Esophagus (tissue), 2 donors: Measurements from ENCODE around the gene CCNDBP1. TPM values are rescaled to one million over a fixed set of nuclear protein-coding genes. Genes with fewer than 3 reads are reported as not detected.

Experiments
- H3K27ac ChIP-seq, 2 donors: one replicate each; pipeline ENCODE4 v1.5.1; 2013; ENCODE audit warnings: low read depth in 2 of 2, mild to moderate bottlenecking in 2 of 2, inconsistent platforms in 1 of 2, low read length in 1 of 2, moderate library complexity in 1 of 2
- H3K27me3 ChIP-seq, 2 donors: one replicate each; pipeline ENCODE4 v1.6.1; 2013; ENCODE audit warnings: low read length in 2 of 2, control low read depth in 1 of 2, mild to moderate bottlenecking in 1 of 2; ENCODE audit not compliant: insufficient read depth in 2 of 2, control insufficient read depth in 1 of 2
- H3K36me3 ChIP-seq, 2 donors: one replicate each; pipeline ENCODE4 v1.6.1; 2013; ENCODE audit warnings: low read length in 1 of 2; ENCODE audit not compliant: control insufficient read depth in 2 of 2, insufficient read depth in 2 of 2
- H3K4me1 ChIP-seq, 2 donors: one replicate each; pipeline ENCODE4 v1.6.1; 2013; ENCODE audit warnings: low read length in 1 of 2; ENCODE audit not compliant: control insufficient read depth in 2 of 2, insufficient read depth in 2 of 2
- H3K4me3 ChIP-seq, 2 donors: one replicate each; pipeline ENCODE4 v1.5.1; 2013; ENCODE audit warnings: low read length in 2 of 2, mild to moderate bottlenecking in 2 of 2, low read depth in 1 of 2, moderate library complexity in 1 of 2
- H3K9me3 ChIP-seq, 2 donors: one replicate each; pipeline ENCODE4 v1.6.1; 2013; ENCODE audit warnings: mild to moderate bottlenecking in 2 of 2, low read depth in 1 of 2, low read length in 1 of 2, moderate library complexity in 1 of 2; ENCODE audit not compliant: control insufficient read depth in 2 of 2, insufficient read depth in 1 of 2
- WGBS, 2 donors: extraction: QIAGEN DNeasy Blood & Tissue Kit; methylation state at CpG; one replicate each; pipeline ENCODE4 v1.1.7; 2013; 5-methylcytosine and 5-hydroxymethylcytosine counted together
- polyA plus RNA-seq, 2 donors: library from polyadenylated mRNA; stranded (reverse); fragments of 200-250 nt; gene quantifications; one replicate each; pipeline ENCODE4 v1.2.3, GENCODE V29; 2013
- donor health status: healthy with polysubstance abuse.
- donor health status: Bipolar disorder and iron deficiency.

The CCNDBP1 gene
- polyA plus RNA-seq, 2 donors, result 48.0 to 57.4 TPM

GRCh38 chr15:43213466-43213865, 28.3 kb downstream of the CCNDBP1 start:
- no peaks in the 10 kb centered on the region for H3K36me3 ChIP-seq
- 71 to 85% methylated on average over 5 of the region's 5 CpGs for WGBS, 2 donors
- no peak overlapping the region for H3K27ac ChIP-seq
- H3K27me3 ChIP-seq, result no peaks in the 10 kb centered on the region
- H3K9me3 ChIP-seq, result no peaks in the 10 kb centered on the region
- no peak overlapping the region for H3K4me3 ChIP-seq
- no peaks in the 10 kb centered on the region for H3K4me1 ChIP-seq

DNA sequence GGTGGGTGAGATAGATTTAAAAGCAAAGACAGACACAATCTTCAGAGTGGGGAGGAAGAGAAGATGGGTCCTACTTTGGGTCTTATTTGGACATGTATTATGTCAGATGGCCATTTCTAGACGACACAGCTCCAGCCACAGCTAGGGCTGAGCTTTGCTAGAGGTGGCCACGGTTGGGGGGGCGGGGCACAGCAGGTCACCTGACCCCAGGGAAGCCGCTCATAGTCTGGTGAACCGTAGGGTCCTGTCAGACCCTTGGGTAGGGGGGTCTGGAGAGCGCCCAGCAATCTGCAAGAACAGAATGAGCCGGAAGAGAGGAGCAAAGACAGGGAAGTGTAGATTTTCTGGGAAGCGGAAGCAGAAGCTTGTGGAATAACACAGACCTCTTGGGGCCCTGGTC, 29.0 kb downstream of the CCNDBP1 start:
- no peaks in the 10 kb centered on the region for H3K4me1 ChIP-seq
- 74 to 78% methylated on average over 8 of the region's 8 CpGs for WGBS, 2 donors
- H3K9me3 ChIP-seq, result no peaks in the 10 kb centered on the region
- no peak overlapping the region for H3K27ac ChIP-seq
- no peaks in the 10 kb centered on the region for H3K27me3 ChIP-seq
- no peak overlapping the region for H3K4me3 ChIP-seq
- no peaks in the 10 kb centered on the region for H3K36me3 ChIP-seq

DNA sequence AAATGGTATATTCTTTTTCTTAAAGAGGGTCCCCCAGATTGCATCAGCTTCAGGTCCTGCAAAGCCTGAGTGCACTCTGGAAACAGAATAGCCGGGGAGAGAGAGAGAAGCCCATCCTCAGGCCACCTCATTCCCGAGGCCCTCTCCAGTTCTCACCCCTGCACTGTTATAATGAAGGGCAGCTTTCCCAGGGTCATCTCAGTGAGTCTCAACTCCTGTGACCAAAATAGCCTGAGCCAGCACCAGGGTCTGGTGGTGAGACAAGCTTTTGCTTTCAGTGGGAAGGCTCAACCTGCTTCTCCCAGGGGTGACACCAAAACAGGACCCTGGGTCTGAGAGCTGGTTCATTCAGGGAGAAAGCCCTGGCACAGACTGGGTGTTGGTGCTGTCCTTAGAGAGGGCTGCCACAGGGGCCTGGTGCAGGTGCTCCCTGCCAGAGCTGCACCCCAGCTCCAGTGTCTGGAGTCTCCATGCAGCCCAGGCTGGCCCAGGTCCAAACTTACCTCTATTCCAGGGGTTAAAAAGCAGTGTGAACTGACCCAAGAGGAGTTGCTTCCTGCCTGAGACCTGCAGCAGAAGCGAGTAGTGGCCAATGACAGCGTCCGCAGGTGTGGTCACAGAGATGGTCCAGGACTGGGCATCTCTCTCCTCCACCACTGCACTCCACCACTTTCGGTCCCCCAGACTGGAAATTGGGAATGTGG, 29.5 kb downstream of the CCNDBP1 start:
- H3K4me1 ChIP-seq, result no peaks in the 10 kb centered on the region
- H3K9me3 ChIP-seq, result no peaks in the 10 kb centered on the region

DNA sequence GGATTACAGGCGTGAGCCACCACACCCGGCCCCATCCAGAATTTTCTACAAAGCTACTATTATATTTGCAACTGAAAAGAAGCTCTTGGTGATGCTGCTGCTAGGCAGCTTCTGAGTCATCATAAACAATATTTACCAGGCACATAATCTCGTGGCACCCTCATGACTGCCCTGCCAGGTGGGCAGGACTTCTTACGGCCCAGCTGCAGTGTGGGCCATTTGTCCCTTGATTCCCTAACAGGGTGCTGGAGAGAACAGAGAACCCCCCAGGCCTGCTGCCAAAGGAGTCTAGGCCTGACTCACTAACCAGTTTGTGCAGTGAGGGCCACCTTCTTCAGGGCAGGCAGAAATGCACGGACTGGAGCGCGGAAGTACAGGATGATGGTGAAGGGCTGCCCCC, 30.8 kb downstream of the CCNDBP1 start:
- Histone ChIP-seq H3K27me3 (no peaks in the 10 kb centered on the region), H3K4me1 (no peaks in the 10 kb centered on the region), H3K36me3 (no peaks in the 10 kb centered on the region), H3K9me3 (no peaks in the 10 kb centered on the region), H3K27ac (no peak overlapping the region), H3K4me3 (no peak overlapping the region)
- 61 to 76% methylated on average over 7 of the region's 7 CpGs for WGBS, 2 donors

More for the DNA sequence above, 29.5 kb downstream of the CCNDBP1 start:
- Histone ChIP-seq H3K4me3 (no peak overlapping the region), H3K36me3 (no peaks in the 10 kb centered on the region), H3K27me3 (no peaks in the 10 kb centered on the region), H3K27ac (no peak overlapping the region)
- WGBS, 2 donors, result 91 to 92% methylated on average over 6 of the region's 6 CpGs

DNA sequence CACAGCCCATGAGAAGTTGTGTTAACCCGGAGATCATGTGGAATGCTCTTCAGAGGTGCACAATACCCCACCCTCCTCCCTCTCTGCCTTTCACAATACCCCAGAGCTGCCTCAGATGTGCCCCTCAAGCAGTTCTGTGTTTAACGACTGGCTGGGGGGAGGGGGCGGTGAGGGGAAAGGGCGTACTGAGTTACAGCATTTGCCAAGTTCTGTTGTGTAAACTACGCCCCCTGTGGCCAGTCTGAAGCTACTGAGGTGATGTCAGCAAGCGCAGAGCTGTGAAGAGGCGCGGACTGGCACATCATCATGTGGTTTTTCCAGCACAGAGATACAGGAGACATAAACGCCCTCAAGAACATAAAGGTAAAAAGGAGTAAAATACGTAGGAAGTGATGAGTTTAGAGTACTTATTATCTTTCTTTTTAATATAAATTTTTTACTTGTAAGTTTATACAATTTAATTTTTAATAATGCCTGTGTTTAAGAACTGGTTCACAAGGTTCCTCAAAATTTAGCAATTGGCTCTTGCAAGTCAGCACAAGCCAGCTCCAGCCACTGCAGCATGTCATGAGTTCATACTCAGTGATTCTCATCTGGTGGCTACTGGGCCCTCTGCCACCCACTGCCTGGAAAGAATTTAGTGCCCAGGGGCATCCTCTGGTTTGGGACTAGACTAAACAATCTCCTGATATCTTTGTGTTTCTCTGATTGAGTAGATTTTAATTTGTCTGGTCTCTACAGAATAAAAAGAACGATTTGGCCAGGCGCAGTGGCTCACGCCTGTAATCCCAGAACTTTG, 33.9 kb downstream of the CCNDBP1 start:
- Histone ChIP-seq H3K4me3 (no peak overlapping the region), H3K27me3 (no peaks in the 10 kb centered on the region), H3K27ac (no peak overlapping the region), H3K4me1 (no peaks in the 10 kb centered on the region), H3K36me3 (no peaks in the 10 kb centered on the region), H3K9me3 (no peaks in the 10 kb centered on the region)
- 28 to 40% methylated on average over 13 of the region's 13 CpGs for WGBS, 2 donors

GRCh38 chr15:43219929-43220928, 35.0 kb downstream of the CCNDBP1 start:
- H3K27ac ChIP-seq, result no peak overlapping the region

GRCh38 chr15:43220991-43221403, 35.8 kb downstream of the CCNDBP1 start, which contains the start of gene EPB42:
Gene EPB42, minus strand, starts transcription at chr15:43221018. Its CDS starts 193 bp downstream, at chr15:43220825.
- Histone ChIP-seq H3K4me3 (no peak within 1 kb of the TSS), H3K4me1 (no peaks in the 10 kb centered on the region), H3K36me3 (no peaks in the 10 kb centered on the region), H3K27me3 (no peaks in the 10 kb centered on the region), H3K9me3 (no peaks in the 10 kb centered on the region), H3K27ac (no peak within 1 kb of the TSS)
- 75 to 79% methylated on average over 3 of the region's 3 CpGs for WGBS, 2 donors

More at GRCh38 chr15:43219929-43220928, 35.0 kb downstream of the CCNDBP1 start:
- 83 to 85% methylated on average over 16 of the region's 16 CpGs for WGBS, 2 donors
- Histone ChIP-seq H3K36me3 (no peaks in the 10 kb centered on the region), H3K27me3 (no peaks in the 10 kb centered on the region), H3K9me3 (no peaks in the 10 kb centered on the region), H3K4me1 (no peaks in the 10 kb centered on the region), H3K4me3 (no peak overlapping the region)

- H3K27me3 ChIP-seq, result no peaks in the 10 kb centered on the region
- 66 to 84% methylated on average over 1 of the region's 1 CpG for WGBS, 2 donors
- H3K4me1 ChIP-seq, result no peaks in the 10 kb centered on the region
These were observed 36.2 kb downstream of the CCNDBP1 start for GRCh38 chr15:43221422-43221821.

More at GRCh38 chr15:43221422-43221821, 36.2 kb downstream of the CCNDBP1 start:
- Histone ChIP-seq H3K36me3 (no peaks in the 10 kb centered on the region), H3K9me3 (no peaks in the 10 kb centered on the region), H3K4me3 (no peak overlapping the region), H3K27ac (no peak overlapping the region)
